Mucosa of rectum (tissue), 2 donors: Measurements from ENCODE around the gene CAPN11.
"Not testable (repeated sequence)": the region's sequence is repeated elsewhere in the genome, so short reads cannot be mapped to it uniquely, and the experiment has no call there.

Source experiments
- H3K27ac ChIP-seq, 2 donors: one replicate each; pipeline ENCODE4 v1.7.0; 2013; ENCODE audit warnings: inconsistent platforms in 2 of 2, low read depth in 2 of 2, low read length in 2 of 2
- H3K27me3 ChIP-seq, 2 donors: one replicate each; pipeline ENCODE4 v1.7.0; 2013; ENCODE audit warnings: low read length in 2 of 2; ENCODE audit not compliant: control insufficient read depth in 2 of 2, insufficient read depth in 2 of 2
- H3K36me3 ChIP-seq, 2 donors: one replicate each; pipeline ENCODE4 v1.7.0; 2013; ENCODE audit warnings: low read length in 2 of 2; ENCODE audit not compliant: control insufficient read depth in 2 of 2, insufficient read depth in 2 of 2
- H3K4me1 ChIP-seq, 2 donors: one replicate each; pipeline ENCODE4 v1.7.0; 2013; ENCODE audit warnings: low read length in 2 of 2, mild to moderate bottlenecking in 1 of 2; ENCODE audit not compliant: control insufficient read depth in 2 of 2, insufficient read depth in 2 of 2
- H3K4me3 ChIP-seq, 2 donors: one replicate each; pipeline ENCODE4 v1.7.0; 2013; ENCODE audit warnings: low read length in 2 of 2
- H3K9ac ChIP-seq, 2 donors: one replicate each; pipeline ENCODE4 v1.7.0; 2013; ENCODE audit warnings: low read length in 2 of 2, low read depth in 1 of 2, mild to moderate bottlenecking in 1 of 2
- H3K9me3 ChIP-seq, 2 donors: one replicate each; pipeline ENCODE4 v1.7.0; 2013; ENCODE audit warnings: low read length in 2 of 2; ENCODE audit not compliant: control insufficient read depth in 2 of 2
- donor health status: healthy.
- donor health status: Normal muscosa, but diverticular disease.

Gene CAPN11

GRCh38 chr6:44190715-44191114 lies 32.1 kb downstream of the CAPN11 start:
- no peaks in the 10 kb centered on the region for H3K27me3 ChIP-seq
- no peaks in the 10 kb centered on the region for H3K9me3 ChIP-seq
- H3K27ac ChIP-seq, result no peak overlapping the region

GRCh38 chr6:44192428-44193041 lies 33.9 kb downstream of the CAPN11 start:
- Histone ChIP-seq H3K9me3 (no peaks in the 10 kb centered on the region), H3K4me1 (peaks cover 0 to 3% of the 10 kb centered on the region in 2 donors), H3K27ac (no peak overlapping the region), H3K4me3 (no peak overlapping the region), H3K27me3 (no peaks in the 10 kb centered on the region), H3K36me3 (no peaks in the 10 kb centered on the region), H3K9ac (no peak overlapping the region)

More at GRCh38 chr6:44190715-44191114, 32.1 kb downstream of the CAPN11 start:
- H3K4me3 ChIP-seq, result no peak overlapping the region
- H3K4me1 ChIP-seq, result peaks cover 0 to 3% of the 10 kb centered on the region in 2 donors
- H3K36me3 ChIP-seq, result no peaks in the 10 kb centered on the region
- no peak overlapping the region for H3K9ac ChIP-seq

- H3K4me1 ChIP-seq, result peaks cover 0 to 3% of the 10 kb centered on the region in 2 donors
- no peaks in the 10 kb centered on the region for H3K36me3 ChIP-seq
- H3K27ac ChIP-seq, result no peak overlapping the region
- H3K9me3 ChIP-seq, result no peaks in the 10 kb centered on the region
- no peaks in the 10 kb centered on the region for H3K27me3 ChIP-seq
- H3K9ac ChIP-seq, result no peak overlapping the region
- H3K4me3 ChIP-seq, result no peak overlapping the region
Measured at GRCh38 chr6:44193307-44193910, 34.8 kb downstream of the CAPN11 start.

GRCh38 chr6:44194326-44194725 lies 35.7 kb downstream of the CAPN11 start:
- no peak overlapping the region for H3K4me3 ChIP-seq
- H3K9ac ChIP-seq, result no peak overlapping the region
- no peaks in the 10 kb centered on the region for H3K27me3 ChIP-seq

GRCh38 chr6:44196351-44196750 lies 37.7 kb downstream of the CAPN11 start:
- not testable (repeated sequence) for H3K36me3 ChIP-seq, H3K27ac ChIP-seq, H3K27me3 ChIP-seq, H3K9ac ChIP-seq, H3K9me3 ChIP-seq, H3K4me3 ChIP-seq
- H3K4me1 ChIP-seq, result peaks cover 0 to 12% of the 10 kb centered on the region in 2 donors

More at GRCh38 chr6:44194326-44194725, 35.7 kb downstream of the CAPN11 start:
- H3K4me1 ChIP-seq, result peaks cover 0 to 3% of the 10 kb centered on the region in 2 donors
- H3K9me3 ChIP-seq, result no peaks in the 10 kb centered on the region
- H3K27ac ChIP-seq, result no peak overlapping the region
- H3K36me3 ChIP-seq, result no peaks in the 10 kb centered on the region

GRCh38 chr6:44198684-44199083 lies 40.1 kb downstream of the CAPN11 start:
- no peaks in the 10 kb centered on the region for H3K27me3 ChIP-seq
- no peak overlapping the region for H3K9ac ChIP-seq
- peaks cover 0 to 20% of the 10 kb centered on the region in 2 donors for H3K4me1 ChIP-seq
- H3K4me3 ChIP-seq, result no peak overlapping the region
- no peaks in the 10 kb centered on the region for H3K9me3 ChIP-seq
- no peaks in the 10 kb centered on the region for H3K36me3 ChIP-seq
- no peak overlapping the region for H3K27ac ChIP-seq

- Histone ChIP-seq H3K4me3 (no peak overlapping the region), H3K4me1 (peaks cover 2 to 26% of the 10 kb centered on the region in 2 donors), H3K9ac (no peak overlapping the region), H3K36me3 (no peaks in the 10 kb centered on the region), H3K9me3 (no peaks in the 10 kb centered on the region), H3K27ac (no peak overlapping the region), H3K27me3 (no peaks in the 10 kb centered on the region)
Measured at GRCh38 chr6:44199883-44200282, 41.3 kb downstream of the CAPN11 start.

- Histone ChIP-seq H3K27ac (peak overlapping the region in 1 of 2 donors; percentile 59), H3K27me3 (no peaks in the 10 kb centered on the region), H3K36me3 (no peaks in the 10 kb centered on the region), H3K9me3 (no peaks in the 10 kb centered on the region), H3K4me3 (no peak overlapping the region), H3K4me1 (peaks cover 2 to 26% of the 10 kb centered on the region in 2 donors), H3K9ac (peak overlapping the region in 1 of 2 donors; percentile 48)
Measured at GRCh38 chr6:44201200-44201599, 42.6 kb downstream of the CAPN11 start.

GRCh38 chr6:44201638-44202303 lies 43.2 kb downstream of the CAPN11 start:
- peak overlapping the region in 1 of 2 donors; percentile 38 for H3K27ac ChIP-seq
- H3K36me3 ChIP-seq, result no peaks in the 10 kb centered on the region
- peak overlapping the region in 1 of 2 donors; percentile 31 for H3K9ac ChIP-seq
- H3K4me3 ChIP-seq, result no peak overlapping the region
- H3K9me3 ChIP-seq, result no peaks in the 10 kb centered on the region
- H3K27me3 ChIP-seq, result no peaks in the 10 kb centered on the region
- H3K4me1 ChIP-seq, result peaks cover 2 to 26% of the 10 kb centered on the region in 2 donors

- Histone ChIP-seq H3K9me3 (no peaks in the 10 kb centered on the region), H3K9ac (no peak overlapping the region), H3K36me3 (no peaks in the 10 kb centered on the region), H3K27ac (no peak overlapping the region), H3K27me3 (no peaks in the 10 kb centered on the region), H3K4me1 (peaks cover 2 to 26% of the 10 kb centered on the region in 2 donors), H3K4me3 (no peak overlapping the region)
Measured at GRCh38 chr6:44202332-44202971, 43.8 kb downstream of the CAPN11 start.
